SIG-M5 treated with dmso at 0.1 percent for 504 hours (cell line): ENCODE measurements around the gene ILDR1.
"Not testable (repeated sequence)": the region's sequence is repeated elsewhere in the genome, so short reads cannot be mapped to it uniquely, and the experiment has no call there.

ENCODE experiments used
- DNase-seq: peaks from one replicate; lab custom pipeline; 2025; ENCODE audit not compliant: unreplicated experiment; lab: John Stamatoyannopoulos, UW

Gene ILDR1

GRCh38 chr3:122021811-122022401 is at the start of gene ILDR1:
Gene ILDR1 (minus strand): TSS chr3:122022247. CDS start chr3:122022077, 170 bp downstream.
- no peak for DNase-seq

- DNase-seq, result peak; percentile 81
Observed at GRCh38 chr3:122067588-122068240, 45.7 kb upstream of the ILDR1 start.

GRCh38 chr3:122067214-122067550 is 45.1 kb upstream of the ILDR1 start:
- DNase-seq, result peak; percentile 97

GRCh38 chr3:122066331-122067213 is 44.5 kb upstream of the ILDR1 start:
- peak; percentile 69 for DNase-seq

- no peak for DNase-seq
Observed at GRCh38 chr3:122064326-122064725, 42.3 kb upstream of the ILDR1 start.

GRCh38 chr3:122063908-122064307 is 41.9 kb upstream of the ILDR1 start:
- peak; percentile 91 for DNase-seq

- DNase-seq, result no peak
Observed at GRCh38 chr3:122060040-122060698, 38.1 kb upstream of the ILDR1 start.

GRCh38 chr3:122058294-122058693 is 36.2 kb upstream of the ILDR1 start:
- no peak for DNase-seq

- no peak for DNase-seq
Observed at GRCh38 chr3:122057671-122058070, 35.6 kb upstream of the ILDR1 start.

GRCh38 chr3:122055215-122055614 is 33.2 kb upstream of the ILDR1 start, which contains the start of gene CD86:
Gene CD86 (plus strand): TSS chr3:122055362. CDS start chr3:122055490, 128 bp downstream.
- peak; percentile 86 for DNase-seq

- DNase-seq, result no peak
Observed at GRCh38 chr3:122052968-122053367, 30.9 kb upstream of the ILDR1 start.

GRCh38 chr3:122047773-122048172 is 25.7 kb upstream of the ILDR1 start:
- not testable (repeated sequence) for DNase-seq

GRCh38 chr3:122047296-122047695 is 25.2 kb upstream of the ILDR1 start:
- not testable (repeated sequence) for DNase-seq

GRCh38 chr3:122033023-122033422 is 11.0 kb upstream of the ILDR1 start:
- no peak for DNase-seq

GRCh38 chr3:122032531-122032930 is 10.5 kb upstream of the ILDR1 start:
- DNase-seq, result no peak

GRCh38 chr3:122031123-122031468 is 9.0 kb upstream of the ILDR1 start:
- DNase-seq, result no peak

GRCh38 chr3:122030381-122031122 is 8.5 kb upstream of the ILDR1 start:
- DNase-seq, result no peak

- DNase-seq, result no peak
Observed at GRCh38 chr3:122025296-122025695, 3.2 kb upstream of the ILDR1 start.

- DNase-seq, result no peak
Observed at GRCh38 chr3:122024800-122025199, 2.8 kb upstream of the ILDR1 start.

- no peak for DNase-seq
Observed at GRCh38 chr3:122023335-122023910, 1.4 kb upstream of the ILDR1 start.
